ENCODE results near the gene CD200R1.
"Not testable (repeated sequence)": the region's sequence is repeated elsewhere in the genome, so short reads cannot be mapped to it uniquely, and the experiment has no call there.

CD200R1 gene

DNA sequence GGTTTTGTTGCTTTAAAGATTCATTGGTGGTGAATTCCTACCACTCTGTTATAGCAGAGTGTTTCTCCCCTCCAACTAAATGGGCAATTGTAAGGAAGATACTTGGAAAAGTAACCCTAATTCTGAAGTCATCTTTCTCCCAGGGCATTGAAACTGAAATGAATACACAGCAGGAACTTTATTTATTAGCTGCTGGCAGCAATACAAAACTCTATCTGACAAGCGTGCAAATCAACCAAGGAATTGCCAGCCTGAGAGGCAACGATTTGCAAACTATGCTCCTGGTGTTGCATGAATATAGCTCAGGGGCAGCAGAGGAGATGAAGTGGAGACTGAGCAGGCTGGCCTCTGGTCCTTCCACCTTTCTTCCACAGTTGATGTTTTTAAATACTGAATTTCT lies 48.9 kb downstream of the CD200R1 start:
- Histone ChIP-seq H3F3A (ENCODE audit: insufficient read depth) (peaks cover 4% of the 10 kb centered on the region; the same call in 1 of the 2 replicates), H3K4me3 (ENCODE audit: insufficient read depth, low read length, poor library complexity, severe bottlenecking) (no peak overlapping the region), H3K27me3 (ENCODE audit: low read length) (no peaks in the 10 kb centered on the region), H3K27ac (ENCODE audit: low read depth, low read length) (no peak overlapping the region), H2AFZ (ENCODE audit: low read depth, low read length, severe bottlenecking) (no peak overlapping the region), H3K9me2 (replicated peaks; ENCODE audit: insufficient read depth, low read length) (no peaks in the 10 kb centered on the region), H3K9me3 (ENCODE audit: insufficient read depth, low read length) (no peaks in the 10 kb centered on the region), H4K20me1 (ENCODE audit: low read depth, low read length) (no peaks in the 10 kb centered on the region), H3K79me2 (ENCODE audit: insufficient read depth, low read length) (no peaks in the 10 kb centered on the region), H3K4me2 (ENCODE audit: low read depth, low read length, poor library complexity, severe bottlenecking) (no peak overlapping the region), H3K9ac (ENCODE audit: low read length) (no peak overlapping the region), H3K36me3 (ENCODE audit: low read length) (peaks cover 5% of the 10 kb centered on the region; the same call in 1 of the 2 replicates)
- no peak for TF ChIP-seq EZH2phosphoT487 (conservative IDR thresholded peaks at IDR 0.05; ENCODE audit: low read length)
- TF ChIP-seq, protein P1, sequence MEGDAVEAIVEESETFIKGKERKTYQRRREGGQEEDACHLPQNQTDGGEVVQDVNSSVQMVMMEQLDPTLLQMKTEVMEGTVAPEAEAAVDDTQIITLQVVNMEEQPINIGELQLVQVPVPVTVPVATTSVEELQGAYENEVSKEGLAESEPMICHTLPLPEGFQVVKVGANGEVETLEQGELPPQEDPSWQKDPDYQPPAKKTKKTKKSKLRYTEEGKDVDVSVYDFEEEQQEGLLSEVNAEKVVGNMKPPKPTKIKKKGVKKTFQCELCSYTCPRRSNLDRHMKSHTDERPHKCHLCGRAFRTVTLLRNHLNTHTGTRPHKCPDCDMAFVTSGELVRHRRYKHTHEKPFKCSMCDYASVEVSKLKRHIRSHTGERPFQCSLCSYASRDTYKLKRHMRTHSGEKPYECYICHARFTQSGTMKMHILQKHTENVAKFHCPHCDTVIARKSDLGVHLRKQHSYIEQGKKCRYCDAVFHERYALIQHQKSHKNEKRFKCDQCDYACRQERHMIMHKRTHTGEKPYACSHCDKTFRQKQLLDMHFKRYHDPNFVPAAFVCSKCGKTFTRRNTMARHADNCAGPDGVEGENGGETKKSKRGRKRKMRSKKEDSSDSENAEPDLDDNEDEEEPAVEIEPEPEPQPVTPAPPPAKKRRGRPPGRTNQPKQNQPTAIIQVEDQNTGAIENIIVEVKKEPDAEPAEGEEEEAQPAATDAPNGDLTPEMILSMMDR (IDR thresholded peaks at IDR 0.05; ENCODE audit: insufficient read depth, low read length, poor library complexity, severe bottlenecking) = no peak

DNA sequence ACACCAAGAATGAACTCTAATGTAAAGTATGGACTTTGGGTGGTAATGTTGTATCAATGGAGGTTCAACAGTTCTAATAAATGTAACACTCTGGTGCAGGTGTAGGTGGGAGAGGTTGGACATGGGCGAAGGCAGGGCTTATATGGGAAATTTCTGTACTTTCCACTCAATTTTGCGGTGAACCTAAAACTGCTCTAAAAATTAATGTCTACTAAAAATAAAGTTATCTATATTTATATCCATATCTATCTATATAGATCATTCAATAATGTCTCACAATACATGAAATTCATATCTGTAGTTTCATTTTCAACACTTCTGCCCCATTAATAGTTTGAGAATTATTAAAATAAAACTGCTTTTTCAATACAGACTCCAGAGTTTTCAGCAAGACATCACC lies 49.3 kb downstream of the CD200R1 start:
- Histone ChIP-seq H3K79me2 (ENCODE audit: insufficient read depth, low read length) (no peaks in the 10 kb centered on the region), H3K27ac (ENCODE audit: low read depth, low read length) (no peak overlapping the region), H3K4me2 (ENCODE audit: low read depth, low read length, poor library complexity, severe bottlenecking) (no peak overlapping the region)

DNA sequence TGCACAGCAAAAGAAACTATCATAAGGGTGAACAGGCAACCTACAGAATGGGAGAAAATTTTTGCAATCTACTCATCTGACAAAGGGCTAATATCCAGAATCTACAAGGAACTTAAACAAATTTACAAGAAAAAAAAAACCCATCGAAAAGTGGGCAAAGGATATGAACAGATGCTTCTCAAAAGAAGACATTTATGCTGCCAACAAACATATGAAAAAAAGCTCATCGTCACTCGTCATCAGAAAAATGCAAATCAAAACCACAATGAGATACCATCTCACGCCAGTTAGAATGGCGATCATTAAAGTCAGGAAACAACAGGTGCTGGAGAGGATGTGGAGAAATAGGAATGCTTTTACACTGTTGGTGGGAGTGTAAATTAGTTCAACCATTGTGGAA lies 55.4 kb downstream of the CD200R1 start:
- H4K20me1 ChIP-seq (ENCODE audit: low read depth, low read length); H2AFZ ChIP-seq (ENCODE audit: low read depth, low read length, severe bottlenecking); H3K9ac ChIP-seq (ENCODE audit: low read length); H3K27me3 ChIP-seq (ENCODE audit: low read length); H3K4me2 ChIP-seq (ENCODE audit: low read depth, low read length, poor library complexity, severe bottlenecking); H3K9me3 ChIP-seq (ENCODE audit: insufficient read depth, low read length); H3K9me2 ChIP-seq (replicated peaks; ENCODE audit: insufficient read depth, low read length); H3F3A ChIP-seq (ENCODE audit: insufficient read depth); H3K27ac ChIP-seq (ENCODE audit: low read depth, low read length); H3K79me2 ChIP-seq (ENCODE audit: insufficient read depth, low read length); H3K4me3 ChIP-seq (ENCODE audit: insufficient read depth, low read length, poor library complexity, severe bottlenecking); H3K36me3 ChIP-seq (ENCODE audit: low read length): not testable (repeated sequence)

More for the DNA sequence above, 49.3 kb downstream of the CD200R1 start:
- no peaks in the 10 kb centered on the region for H3K9me3 ChIP-seq (ENCODE audit: insufficient read depth, low read length)
- no peak overlapping the region for H3K9ac ChIP-seq (ENCODE audit: low read length)
- H2AFZ ChIP-seq (ENCODE audit: low read depth, low read length, severe bottlenecking) = no peak overlapping the region
- no peaks in the 10 kb centered on the region for H4K20me1 ChIP-seq (ENCODE audit: low read depth, low read length)
- H3K36me3 ChIP-seq (ENCODE audit: low read length) = peaks cover 5% of the 10 kb centered on the region; the same call in 1 of the 2 replicates
- no peaks in the 10 kb centered on the region for H3K27me3 ChIP-seq (ENCODE audit: low read length)
- peaks cover 4% of the 10 kb centered on the region; the same call in 1 of the 2 replicates for H3F3A ChIP-seq (ENCODE audit: insufficient read depth)
- TF ChIP-seq, protein P1 (IDR thresholded peaks at IDR 0.05; ENCODE audit: insufficient read depth, low read length, poor library complexity, severe bottlenecking) = no peak
- no peak for TF ChIP-seq EZH2phosphoT487 (conservative IDR thresholded peaks at IDR 0.05; ENCODE audit: low read length)
- no peaks in the 10 kb centered on the region for H3K9me2 ChIP-seq (replicated peaks; ENCODE audit: insufficient read depth, low read length)
- H3K4me3 ChIP-seq (ENCODE audit: insufficient read depth, low read length, poor library complexity, severe bottlenecking) = no peak overlapping the region

DNA sequence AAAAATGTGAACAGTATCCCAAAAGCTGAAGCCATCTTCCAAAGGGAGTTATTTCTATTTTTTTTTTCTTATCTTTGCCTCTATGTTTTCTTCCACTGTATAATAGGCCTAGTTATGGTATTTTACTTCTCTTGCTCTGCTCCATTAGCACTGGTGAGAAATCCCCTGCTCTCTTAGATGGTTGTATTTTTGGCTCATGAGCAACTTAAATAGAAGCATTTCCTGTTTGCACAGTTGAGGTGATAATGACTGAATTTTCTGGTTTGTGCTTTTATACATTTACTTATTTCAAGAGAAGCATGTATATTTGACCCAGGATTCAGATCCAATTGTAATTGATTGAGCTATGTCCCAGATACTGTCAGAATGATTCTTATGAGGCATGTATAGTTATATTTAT lies 66.7 kb downstream of the CD200R1 start:
- no peaks in the 10 kb centered on the region for H3K9me2 ChIP-seq (replicated peaks; ENCODE audit: insufficient read depth, low read length)
- peaks cover 8% of the 10 kb centered on the region; the same call in 1 of the 2 replicates for H3K9me3 ChIP-seq (ENCODE audit: insufficient read depth, low read length)
- H3K27ac ChIP-seq (ENCODE audit: low read depth, low read length) = peak overlapping the region; percentile 98
- TF ChIP-seq EZH2phosphoT487 (conservative IDR thresholded peaks at IDR 0.05; ENCODE audit: low read length) = no peak
- TF ChIP-seq, protein P1 (IDR thresholded peaks at IDR 0.05; ENCODE audit: insufficient read depth, low read length, poor library complexity, severe bottlenecking) = no peak
- H3K27me3 ChIP-seq (ENCODE audit: low read length) = no peaks in the 10 kb centered on the region
- peak overlapping the region; percentile 61 for H3K9ac ChIP-seq (ENCODE audit: low read length)
- H2AFZ ChIP-seq (ENCODE audit: low read depth, low read length, severe bottlenecking) = peak overlapping the region; percentile 71
- H3K4me3 ChIP-seq (ENCODE audit: insufficient read depth, low read length, poor library complexity, severe bottlenecking) = peak overlapping the region; percentile 55
- no peaks in the 10 kb centered on the region for H4K20me1 ChIP-seq (ENCODE audit: low read depth, low read length)
- no peaks in the 10 kb centered on the region for H3K79me2 ChIP-seq (ENCODE audit: insufficient read depth, low read length)
- H3K4me2 ChIP-seq (ENCODE audit: low read depth, low read length, poor library complexity, severe bottlenecking) = peak overlapping the region; percentile 100
- H3K36me3 ChIP-seq (ENCODE audit: low read length) = peaks cover 12% of the 10 kb centered on the region
- H3F3A ChIP-seq (ENCODE audit: insufficient read depth) = peaks cover 33% of the 10 kb centered on the region

All from SU-DHL-6 (cell line).